A549 (cell line): ENCODE results near the gene FRY. TPM values are rescaled to one million over a fixed set of nuclear protein-coding genes. Genes with fewer than 3 reads are reported as not detected.

Experiments
- ATAC-seq, 2 experiments: fragments of 200-7000 bp in 1 of 2; fragments of >200 bp in 1 of 2; cut with Nextera tagmentation in 1 of 2; cut with Tn5 transposase in 1 of 2; 3 replicates each; pipeline versions ENCODE4 v1.8.0 to v1.9.1; 2018 to 2020; ENCODE audit warnings: mild to moderate bottlenecking in 1 of 2, moderate library complexity in 1 of 2
- CTCF ChIA-PET: fragments of 300-600 bp; sonication (Branson Sonifier 250); formaldehyde crosslinking; extraction: SDS; loops from one replicate; lab custom pipeline; 2021; ENCODE audit warnings: antibody characterized with exemption, inconsistent platforms; lab: Yijun Ruan, JAX
- POLR2A ChIA-PET: fragments of 350-600 bp; formaldehyde crosslinking; extraction: SDS; loops from one replicate; lab custom pipeline; 2021; ENCODE audit warnings: antibody characterized with exemption, inconsistent platforms; lab: Yijun Ruan, JAX
- DNase-seq, 2 experiments: peaks; one replicate each; pipeline versions ENCODE4 v3.0.0 to v3.0.0-alpha.2; 2011 to 2016; ENCODE audit warnings: low read depth in 1 of 2, low spot score in 1 of 2
- FAIRE-seq: peaks from 2 replicates; lab custom pipeline; 2011; peaks lifted over from hg19 to GRCh38; lab: Jason Lieb, UNC
- H3K27ac ChIP-seq, 2 experiments: fragments of >200 bp; sonication (Bioruptor Twin); formaldehyde crosslinking; 3 replicates each; pipeline ENCODE4 v1.5.1; 2016 to 2017
- H3K4me1 ChIP-seq: fragments of >200 bp; sonication (Bioruptor Twin); formaldehyde crosslinking; 3 replicates; pipeline ENCODE4 v1.6.1; 2016
- H3K4me2 ChIP-seq: fragments of >200 bp; sonication (Bioruptor Twin); formaldehyde crosslinking; 3 replicates; pipeline ENCODE4 v1.6.1; 2016
- H3K4me3 ChIP-seq: fragments of >200 bp; sonication (Bioruptor Twin); formaldehyde crosslinking; 3 replicates; pipeline ENCODE4 v1.5.1; 2016
- H3K9me3 ChIP-seq: fragments of >200 bp; sonication (Bioruptor Twin); formaldehyde crosslinking; 3 replicates; pipeline ENCODE4 v1.6.1; 2016
- CEBPB ChIP-seq, 2 experiments: fragments of >200 bp in 1 of 2; sonication (Bioruptor Twin) in 1 of 2; formaldehyde crosslinking in 1 of 2; IDR thresholded peaks; 2 replicates each; pipeline ENCODE4 v1.6.1; 2012 to 2016
- CHD2 ChIP-seq: fragments of 150-350 bp; IDR thresholded peaks from 2 replicates; pipeline ENCODE4 v1.6.1; 2014; ENCODE audit warnings: low read length; ENCODE audit not compliant: partially characterized antibody
- EP300 ChIP-seq, 2 experiments: fragments of >200 bp; sonication (Bioruptor Twin); formaldehyde crosslinking; IDR thresholded peaks; 2 replicates in 1 of 2; 3 replicates in 1 of 2; pipeline ENCODE4 v1.6.1; 2016 to 2017
- FOSL2 ChIP-seq, 2 experiments: fragments of 450-650 bp in 1 of 2; fragments of >200 bp in 1 of 2; sonication (Bioruptor Twin) in 1 of 2; formaldehyde crosslinking; IDR thresholded peaks; 2 replicates each; pipeline versions ENCODE4 v1.5.0 to v1.6.1; 2016 to 2020; ENCODE audit warnings: mild to moderate bottlenecking in 1 of 2, moderate library complexity in 1 of 2
- HDAC2 ChIP-seq: fragments of 200-600 bp; sonication (generic); IDR thresholded peaks from 2 replicates; pipeline ENCODE4 v1.6.1; 2016
- HEYL ChIP-seq: fragments of 250-450 bp; sonication (Bioruptor Pico); IDR thresholded peaks from 2 replicates; pipeline ENCODE4 v1.8.0; 2021; ENCODE audit warnings: mild to moderate bottlenecking, moderate library complexity
- HOXA7 ChIP-seq: fragments of 250-450 bp; sonication (Bioruptor Pico); IDR thresholded peaks from 2 replicates; pipeline ENCODE4 v1.5.0; 2020; ENCODE audit warnings: mild to moderate bottlenecking, moderate library complexity
- HOXB5 ChIP-seq: fragments of 250-450 bp; sonication (Bioruptor Pico); IDR thresholded peaks from 2 replicates; pipeline ENCODE4 v1.5.0; 2020; ENCODE audit warnings: mild to moderate bottlenecking, moderate library complexity
- JUN ChIP-seq, 2 experiments: fragments of >200 bp; sonication (Bioruptor Twin); formaldehyde crosslinking; IDR thresholded peaks; 2 replicates in 1 of 2; 3 replicates in 1 of 2; pipeline ENCODE4 v1.6.1; 2016 to 2017
- JUNB ChIP-seq: fragments of >200 bp; sonication (Bioruptor Twin); formaldehyde crosslinking; IDR thresholded peaks from 2 replicates; pipeline ENCODE4 v1.6.1; 2016
- MAFK ChIP-seq: fragments of 450-650 bp; IDR thresholded peaks from 2 replicates; pipeline ENCODE4 v1.6.1; 2014; ENCODE audit not compliant: partially characterized antibody
- NPAS2 ChIP-seq: fragments of 250-450 bp; sonication (Bioruptor Pico); IDR thresholded peaks from 2 replicates; pipeline ENCODE4 v1.8.0; 2022; ENCODE audit warnings: mild to moderate bottlenecking, moderate library complexity, borderline replicate concordance
- NR3C1 ChIP-seq: fragments of >200 bp; sonication (Bioruptor Twin); formaldehyde crosslinking; IDR thresholded peaks from 3 replicates; pipeline ENCODE4 v1.6.1; 2017
- POLR2AphosphoS2 ChIP-seq: conservative IDR thresholded peaks from 2 replicates; pipeline ENCODE4 v1.6.1; 2012; ENCODE audit warnings: low read length, improper control_type of control experiment, inconsistent platforms
- RAD21 ChIP-seq, 2 experiments: fragments of >200 bp in 1 of 2; sonication (Bioruptor Twin) in 1 of 2; formaldehyde crosslinking in 1 of 2; IDR thresholded peaks in 1 of 2; conservative IDR thresholded peaks in 1 of 2; 2 replicates in 1 of 2; 3 replicates in 1 of 2; pipeline ENCODE4 v1.6.1; 2012 to 2018; ENCODE audit warnings: inconsistent platforms in 1 of 2
- RCOR1 ChIP-seq: fragments of 150-350 bp; IDR thresholded peaks from 2 replicates; pipeline ENCODE4 v1.6.1; 2014; ENCODE audit warnings: antibody characterized with exemption, low read length, low read depth
- RFX5 ChIP-seq: fragments of 450-650 bp; IDR thresholded peaks from 2 replicates; pipeline ENCODE4 v1.7.1; 2014; ENCODE audit warnings: antibody characterized with exemption, mild to moderate bottlenecking, moderate library complexity
- RNF2 ChIP-seq: fragments of 200-600 bp; sonication (generic); IDR thresholded peaks from 2 replicates; pipeline ENCODE4 v1.6.1; 2016; ENCODE audit warnings: low read depth, mild to moderate bottlenecking, antibody characterized with exemption, moderate library complexity, borderline replicate concordance
- SMC3 ChIP-seq: fragments of >200 bp; sonication (Bioruptor Twin); formaldehyde crosslinking; IDR thresholded peaks from 3 replicates; pipeline ENCODE4 v1.6.1; 2018; ENCODE audit warnings: inconsistent platforms
- TFCP2L1 ChIP-seq: fragments of 250-450 bp; sonication (Bioruptor Pico); IDR thresholded peaks from 2 replicates; pipeline ENCODE4 v1.5.0; 2021; ENCODE audit warnings: mild to moderate bottlenecking
- ZFP36 ChIP-seq: fragments of 450-650 bp; IDR thresholded peaks from 2 replicates; pipeline ENCODE4 v1.6.1; 2014; ENCODE audit warnings: borderline replicate concordance; ENCODE audit not compliant: partially characterized antibody
- ZSCAN20 ChIP-seq: fragments of 250-450 bp; sonication (Bioruptor Pico); IDR thresholded peaks from 2 replicates; pipeline ENCODE4 v1.8.0; 2022; ENCODE audit warnings: mild to moderate bottlenecking, moderate library complexity
- WGBS: methylation state at CpG from one replicate; pipeline ENCODE4 v1.1.6; 2017; ENCODE audit errors: missing lambda C conversion rate; 5-methylcytosine and 5-hydroxymethylcytosine counted together
- polyA plus RNA-seq, 4 experiments: library from polyadenylated mRNA; depleted of rRNA in 3 of 4; stranded (reverse); fragments of >200 nt; fragmentation: RNase III in 1 of 4; extraction: RNeasy Plus Mini Kit Qiagen cat#74134 plus additional on column Dnase treatment in 1 of 4; gene quantifications; 2 replicates in 3 of 4; 3 replicates in 1 of 4; pipeline ENCODE4 v1.2.3, GENCODE V29; 2011 to 2017
- TF ChIP-seq, protein P1 (sequence below): fragments of >200 bp; sonication (Bioruptor Twin); formaldehyde crosslinking; IDR thresholded peaks from 3 replicates; pipeline ENCODE4 v1.5.1; 2016
- TF ChIP-seq, protein P2 (sequence below): fragments of >200 bp; sonication (Bioruptor Twin); formaldehyde crosslinking; IDR thresholded peaks from 2 replicates; pipeline ENCODE4 v1.6.1; 2016
- TF ChIP-seq, protein P3 (sequence below): fragments of 200-600 bp; sonication (generic); IDR thresholded peaks from 2 replicates; pipeline ENCODE4 v1.6.1; 2016; ENCODE audit warnings: antibody characterized with exemption, mild to moderate bottlenecking, moderate library complexity

Gene FRY
- polyA plus RNA-seq, 2 of the 4 experiments (the other 2 are of a cell fraction): 0.08 to 0.26 TPM

DNA sequence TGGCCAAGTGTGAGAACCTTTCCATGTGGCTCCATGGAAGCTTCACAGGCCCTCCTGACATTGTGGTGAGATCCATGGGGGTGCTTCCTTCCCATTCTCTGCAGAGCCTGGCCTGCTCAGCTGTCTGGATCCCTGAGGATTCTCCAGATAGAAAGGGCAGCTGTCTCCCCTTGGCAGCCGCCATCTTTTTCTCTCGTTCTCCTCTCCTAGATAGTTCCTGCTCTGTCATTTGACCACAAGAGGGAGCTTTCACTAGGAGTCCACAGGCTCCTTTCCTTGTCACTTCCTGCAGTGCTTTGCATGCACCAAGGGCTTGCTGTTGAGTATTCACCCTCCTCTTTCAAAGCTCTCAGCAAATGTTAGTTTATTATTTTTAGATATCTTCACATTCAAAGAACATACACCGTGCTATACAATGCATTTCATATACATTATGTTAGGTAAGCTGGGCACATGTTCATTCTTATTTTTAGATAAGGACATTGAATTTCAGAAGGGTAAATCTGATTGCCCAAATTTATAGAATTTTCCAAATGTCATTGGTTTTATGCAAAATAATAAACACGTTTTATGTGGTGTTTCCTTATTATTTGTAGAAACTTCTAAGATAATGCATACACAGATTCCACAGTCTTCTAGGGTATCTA is 133.2 kb downstream of the FRY start:
- FAIRE-seq: no peak
- DNase-seq: peak; percentile 50 to 76
- ATAC-seq: peak; percentile 97 to 99
- Histone ChIP-seq H3K9me3 (no peaks in the 10 kb centered on the region), H3K4me3 (no peak overlapping the region), H3K4me2 (no peak overlapping the region), H3K4me1 (no peaks in the 10 kb centered on the region), H3K27ac (peak overlapping the region in 1 of 2 experiments; percentile 68; a peak in 2 of 6 replicates)
- CTCF ChIA-PET: interaction anchor here (0.8 to 2.2 kb wide), 8 partner anchors 10 to 308 kb away, joined by 3 to 11 read pairs (median 3); partner anchors contain the start of genes BRCA2 and ZAR1L
- TF ChIP-seq CEBPB (IDR thresholded peaks at IDR 0.05) (no peak), JUN (IDR thresholded peaks at IDR 0.05) (no peak), HOXB5 (CRISPR knock-in tag) (no peak), RFX5 (no peak), POLR2AphosphoS2 (no peak), JUNB (no peak), FOSL2 (IDR thresholded peaks at IDR 0.05) (no peak), FOSL2 (CRISPR knock-in tag; IDR thresholded peaks at IDR 0.05) (no peak), HOXA7 (CRISPR knock-in tag) (no peak), HEYL (CRISPR knock-in tag) (no peak), SMC3 (peak; percentile 22; the same call in 1 of the 3 replicates), RAD21 (conservative IDR thresholded peaks at IDR 0.05 in 1 of 2, IDR thresholded peaks at IDR 0.05 in 1 of 2) (peak in 1 of 2 experiments; percentile 38; a peak in 2 of 5 replicates)
- TF ChIP-seq, protein P1, sequence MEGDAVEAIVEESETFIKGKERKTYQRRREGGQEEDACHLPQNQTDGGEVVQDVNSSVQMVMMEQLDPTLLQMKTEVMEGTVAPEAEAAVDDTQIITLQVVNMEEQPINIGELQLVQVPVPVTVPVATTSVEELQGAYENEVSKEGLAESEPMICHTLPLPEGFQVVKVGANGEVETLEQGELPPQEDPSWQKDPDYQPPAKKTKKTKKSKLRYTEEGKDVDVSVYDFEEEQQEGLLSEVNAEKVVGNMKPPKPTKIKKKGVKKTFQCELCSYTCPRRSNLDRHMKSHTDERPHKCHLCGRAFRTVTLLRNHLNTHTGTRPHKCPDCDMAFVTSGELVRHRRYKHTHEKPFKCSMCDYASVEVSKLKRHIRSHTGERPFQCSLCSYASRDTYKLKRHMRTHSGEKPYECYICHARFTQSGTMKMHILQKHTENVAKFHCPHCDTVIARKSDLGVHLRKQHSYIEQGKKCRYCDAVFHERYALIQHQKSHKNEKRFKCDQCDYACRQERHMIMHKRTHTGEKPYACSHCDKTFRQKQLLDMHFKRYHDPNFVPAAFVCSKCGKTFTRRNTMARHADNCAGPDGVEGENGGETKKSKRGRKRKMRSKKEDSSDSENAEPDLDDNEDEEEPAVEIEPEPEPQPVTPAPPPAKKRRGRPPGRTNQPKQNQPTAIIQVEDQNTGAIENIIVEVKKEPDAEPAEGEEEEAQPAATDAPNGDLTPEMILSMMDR: peak; percentile 49
- TF ChIP-seq, all 56 proteins: peak for 3
- POLR2A ChIA-PET: no interaction called here
- WGBS: 7% methylated on average over 4 of the region's 4 CpGs

DNA sequence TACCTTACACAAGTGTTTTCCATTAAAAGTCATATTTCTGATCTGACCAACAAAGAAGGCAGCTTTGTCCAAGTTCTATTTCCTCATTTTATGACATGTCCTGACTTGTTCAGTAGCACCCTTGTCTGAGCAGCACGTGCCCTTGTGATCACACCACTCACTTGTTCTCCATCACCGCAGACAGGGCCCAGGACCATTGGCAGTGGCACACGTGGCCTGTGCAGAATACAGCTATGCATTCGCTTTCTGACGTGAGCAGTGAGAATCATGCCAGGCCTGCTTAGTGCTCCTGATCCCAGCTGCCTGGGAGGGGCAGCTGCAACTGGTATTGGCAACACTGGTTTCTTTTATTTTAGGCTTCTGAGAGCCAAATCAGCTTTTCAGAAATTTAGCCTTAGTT is 134.2 kb downstream of the FRY start:
- no peaks in the 10 kb centered on the region for H3K4me1 ChIP-seq
- DNase-seq (no peak), ATAC-seq (no peak), FAIRE-seq (no peak)
- H3K27ac ChIP-seq: no peak overlapping the region
- WGBS: 72% methylated on average over 5 of the region's 5 CpGs
- POLR2A ChIA-PET: no interaction called here
- no peak overlapping the region for H3K4me3 ChIP-seq
- CTCF ChIA-PET: interaction anchor here (1.0 to 2.2 kb wide), 4 partner anchors 10 to 307 kb away, joined by 3 to 11 read pairs (median 4); no protein-coding TSS in a partner anchor
- no peaks in the 10 kb centered on the region for H3K9me3 ChIP-seq
- H3K4me2 ChIP-seq: no peak overlapping the region
- TF ChIP-seq EP300 (IDR thresholded peaks at IDR 0.05): no peak
- no peak for TF ChIP-seq HDAC2
- no peak for TF ChIP-seq RAD21 (conservative IDR thresholded peaks at IDR 0.05 in 1 of 2, IDR thresholded peaks at IDR 0.05 in 1 of 2)
- no peak for TF ChIP-seq RNF2
- TF ChIP-seq NR3C1: no peak

DNA sequence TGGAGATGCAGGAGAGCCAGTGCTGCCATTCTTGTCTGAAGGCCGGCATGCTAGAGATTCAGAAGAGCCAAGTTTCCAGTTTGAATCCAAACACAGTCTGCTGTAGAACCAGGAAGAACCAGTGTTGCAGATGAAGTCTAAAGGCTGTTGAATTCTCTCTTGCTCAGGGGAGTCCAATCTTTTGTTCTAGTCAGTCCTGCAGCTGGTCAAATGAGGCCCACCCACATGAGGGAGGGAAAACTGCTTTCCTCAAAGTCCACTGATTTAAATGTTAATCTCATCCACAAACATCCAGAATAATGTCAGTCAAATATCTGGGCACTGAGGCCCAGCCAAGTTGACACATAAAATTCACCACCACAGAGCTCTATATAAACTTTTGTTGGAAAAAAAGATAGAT is 136.6 kb downstream of the FRY start:
- H3K27ac ChIP-seq: no peak overlapping the region
- DNase-seq (no peak), ATAC-seq (no peak), FAIRE-seq (no peak)
- no peaks in the 10 kb centered on the region for H3K4me1 ChIP-seq
- POLR2A ChIA-PET: no interaction called here
- no peaks in the 10 kb centered on the region for H3K9me3 ChIP-seq
- H3K4me2 ChIP-seq: no peak overlapping the region
- CTCF ChIA-PET: no interaction called here
- 13% methylated on average over 1 of the region's 1 CpG for WGBS
- H3K4me3 ChIP-seq: no peak overlapping the region
- no peak for TF ChIP-seq MAFK
- no peak for TF ChIP-seq ZFP36
- TF ChIP-seq, protein P1: no peak
- TF ChIP-seq, protein P2, sequence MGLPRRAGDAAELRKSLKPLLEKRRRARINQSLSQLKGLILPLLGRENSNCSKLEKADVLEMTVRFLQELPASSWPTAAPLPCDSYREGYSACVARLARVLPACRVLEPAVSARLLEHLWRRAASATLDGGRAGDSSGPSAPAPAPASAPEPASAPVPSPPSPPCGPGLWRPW: no peak
- TF ChIP-seq SMC3: no peak
- no peak for TF ChIP-seq JUNB
- TF ChIP-seq RCOR1: no peak
- TF ChIP-seq CEBPB (IDR thresholded peaks at IDR 0.05): no peak
- no peak for TF ChIP-seq FOSL2 (IDR thresholded peaks at IDR 0.05)
- no peak for TF ChIP-seq FOSL2 (CRISPR knock-in tag; IDR thresholded peaks at IDR 0.05)
- TF ChIP-seq NPAS2: no peak
- TF ChIP-seq CHD2: no peak
- no peak for TF ChIP-seq TFCP2L1 (CRISPR knock-in tag)
- TF ChIP-seq, protein P3, sequence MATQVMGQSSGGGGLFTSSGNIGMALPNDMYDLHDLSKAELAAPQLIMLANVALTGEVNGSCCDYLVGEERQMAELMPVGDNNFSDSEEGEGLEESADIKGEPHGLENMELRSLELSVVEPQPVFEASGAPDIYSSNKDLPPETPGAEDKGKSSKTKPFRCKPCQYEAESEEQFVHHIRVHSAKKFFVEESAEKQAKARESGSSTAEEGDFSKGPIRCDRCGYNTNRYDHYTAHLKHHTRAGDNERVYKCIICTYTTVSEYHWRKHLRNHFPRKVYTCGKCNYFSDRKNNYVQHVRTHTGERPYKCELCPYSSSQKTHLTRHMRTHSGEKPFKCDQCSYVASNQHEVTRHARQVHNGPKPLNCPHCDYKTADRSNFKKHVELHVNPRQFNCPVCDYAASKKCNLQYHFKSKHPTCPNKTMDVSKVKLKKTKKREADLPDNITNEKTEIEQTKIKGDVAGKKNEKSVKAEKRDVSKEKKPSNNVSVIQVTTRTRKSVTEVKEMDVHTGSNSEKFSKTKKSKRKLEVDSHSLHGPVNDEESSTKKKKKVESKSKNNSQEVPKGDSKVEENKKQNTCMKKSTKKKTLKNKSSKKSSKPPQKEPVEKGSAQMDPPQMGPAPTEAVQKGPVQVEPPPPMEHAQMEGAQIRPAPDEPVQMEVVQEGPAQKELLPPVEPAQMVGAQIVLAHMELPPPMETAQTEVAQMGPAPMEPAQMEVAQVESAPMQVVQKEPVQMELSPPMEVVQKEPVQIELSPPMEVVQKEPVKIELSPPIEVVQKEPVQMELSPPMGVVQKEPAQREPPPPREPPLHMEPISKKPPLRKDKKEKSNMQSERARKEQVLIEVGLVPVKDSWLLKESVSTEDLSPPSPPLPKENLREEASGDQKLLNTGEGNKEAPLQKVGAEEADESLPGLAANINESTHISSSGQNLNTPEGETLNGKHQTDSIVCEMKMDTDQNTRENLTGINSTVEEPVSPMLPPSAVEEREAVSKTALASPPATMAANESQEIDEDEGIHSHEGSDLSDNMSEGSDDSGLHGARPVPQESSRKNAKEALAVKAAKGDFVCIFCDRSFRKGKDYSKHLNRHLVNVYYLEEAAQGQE: no peak
- TF ChIP-seq EP300 (IDR thresholded peaks at IDR 0.05): no peak
- TF ChIP-seq ZSCAN20 (CRISPR knock-in tag): no peak
